ENCODE results near the gene FURIN. TPM values are rescaled to one million over a fixed set of nuclear protein-coding genes. Genes with fewer than 3 reads are reported as not detected.

Gene FURIN
- polyA plus RNA-seq, 1 of the 3 experiments (the other 2 are of a cell fraction), result 40.8 TPM

DNA sequence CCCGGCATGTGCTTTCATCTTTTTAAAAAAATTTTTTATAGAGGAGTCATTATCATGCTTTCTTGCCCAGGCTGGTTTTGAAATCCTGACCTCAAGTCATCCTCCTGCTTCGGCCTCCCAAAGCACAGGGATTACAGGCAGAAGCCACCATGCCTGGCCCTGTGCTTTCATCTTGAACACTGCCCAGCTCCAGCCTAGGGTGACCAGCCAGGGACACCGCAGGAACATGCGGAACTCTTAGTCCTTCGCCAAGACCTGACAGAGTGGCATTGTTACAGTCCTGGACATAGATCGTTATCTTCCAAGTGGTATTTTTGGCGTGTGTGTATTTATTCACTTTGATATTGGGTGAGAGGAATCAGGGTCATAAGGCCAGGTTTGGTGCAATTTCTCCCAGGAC is 7.9 kb upstream of the FURIN start (continued):
- TF ChIP-seq, protein P1, sequence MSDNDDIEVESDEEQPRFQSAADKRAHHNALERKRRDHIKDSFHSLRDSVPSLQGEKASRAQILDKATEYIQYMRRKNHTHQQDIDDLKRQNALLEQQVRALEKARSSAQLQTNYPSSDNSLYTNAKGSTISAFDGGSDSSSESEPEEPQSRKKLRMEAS (IDR thresholded peaks at IDR 0.05; ENCODE audit: low read depth), result no peak
- TF ChIP-seq GATA2 (CRISPR knock-in tag; IDR thresholded peaks at IDR 0.05) (no peak), USF2 (IDR thresholded peaks at IDR 0.05; ENCODE audit: borderline replicate concordance, low read depth, low read length) (no peak), TCF12 (IDR thresholded peaks at IDR 0.05) (no peak)

- H3K4me2 ChIP-seq, result no peak overlapping the region
- WGBS (ENCODE audit: low lambda C conversion rate), result 79% methylated on average over 14 of the region's 14 CpGs
- no peaks in the 10 kb centered on the region for H3K27me3 ChIP-seq (ENCODE audit: insufficient read depth)
- no peaks in the 10 kb centered on the region for H3K79me2 ChIP-seq (ENCODE audit: insufficient read depth)
- ChIA-PET POLR2A (no interaction called here), CTCF (no interaction called here)
- H2AFZ ChIP-seq (ENCODE audit: low read depth), result no peak overlapping the region
- no peak overlapping the region for H3K4me3 ChIP-seq (ENCODE audit: low read depth in 2 of 2, low read length in 1 of 2)
- no peak for DNase-seq
- peaks cover 5% of the 10 kb centered on the region for H3F3A ChIP-seq (replicated peaks; ENCODE audit: insufficient read depth)
- H3K4me1 ChIP-seq (ENCODE audit: control insufficient read depth in 1 of 2, insufficient read depth in 2 of 2, low read depth in 1 of 2, low read length in 1 of 2), result no peaks in the 10 kb centered on the region; a peak in 1 of 4 replicates
- H3K36me3 ChIP-seq (replicated peaks in 1 of 2; ENCODE audit: control insufficient read depth in 1 of 2, insufficient read depth in 2 of 2, low read length in 1 of 2), result no peaks in the 10 kb centered on the region
- H3K9me2 ChIP-seq, result no peaks in the 10 kb centered on the region
- H3K27ac ChIP-seq (ENCODE audit: low read depth in 2 of 2, low read length in 1 of 2), result no peak overlapping the region
- no peaks in the 10 kb centered on the region for H3K9me3 ChIP-seq
- H3K9ac ChIP-seq, result no peak overlapping the region
- TF ChIP-seq EP300 (IDR thresholded peaks at IDR 0.05; ENCODE audit: borderline replicate concordance in 1 of 2, low read depth in 1 of 2, low read length in 1 of 2) (no peak), USF2 (IDR thresholded peaks at IDR 0.05; ENCODE audit: borderline replicate concordance, low read depth, low read length) (no peak), TAF1 (IDR thresholded peaks at IDR 0.05; ENCODE audit: borderline replicate concordance, low read depth, low read length) (no peak), POLR2AphosphoS5 (IDR thresholded peaks at IDR 0.05; ENCODE audit: low read depth, low read length) (no peak), YY1 (IDR thresholded peaks at IDR 0.05; ENCODE audit: low read depth) (no peak), RXRA (IDR thresholded peaks at IDR 0.05; ENCODE audit: borderline replicate concordance, low read depth) (no peak), ZBTB33 (IDR thresholded peaks at IDR 0.05; ENCODE audit: borderline replicate concordance, low read depth) (no peak), PBX3 (IDR thresholded peaks at IDR 0.05) (no peak), USF1 (IDR thresholded peaks at IDR 0.05; ENCODE audit: borderline replicate concordance, low read depth) (no peak), CHD2 (IDR thresholded peaks at IDR 0.05; ENCODE audit: low read length, partially characterized antibody) (no peak), IRF3 (IDR thresholded peaks at IDR 0.05; ENCODE audit: low read depth, low read length) (no peak), SMC3 (IDR thresholded peaks at IDR 0.05; ENCODE audit: low read depth, low read length) (no peak)
- no peaks in the 10 kb centered on the region for H4K20me1 ChIP-seq (ENCODE audit: insufficient read depth)
These were observed 7.3 kb upstream of the FURIN start for GRCh38 chr15:90860942-90861675.
